ENCODE measurements around the gene STAG1.
"Not testable (repeated sequence)": the region's sequence is repeated elsewhere in the genome, so short reads cannot be mapped to it uniquely, and the experiment has no call there.

STAG1 gene

DNA sequence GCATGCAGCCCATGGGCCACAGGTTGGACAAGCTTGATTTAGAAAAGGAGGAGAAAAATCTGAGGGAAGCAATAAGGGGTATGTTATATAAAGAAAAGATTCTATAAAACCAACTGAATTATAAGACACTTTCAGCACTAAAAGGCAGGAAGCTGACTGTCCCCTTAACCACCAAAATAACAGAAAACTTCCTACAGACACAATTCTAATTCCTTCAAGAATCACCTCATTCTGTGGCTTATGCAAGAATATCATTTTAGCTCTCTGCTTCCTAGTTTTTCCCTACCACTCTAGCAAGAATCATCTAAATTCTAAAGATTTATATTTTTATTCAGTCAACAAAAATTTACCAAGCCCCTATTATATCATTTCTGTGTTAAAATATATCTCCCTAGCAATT lies 6.3 kb downstream of the STAG1 start:
- no peak for DNase-seq (ENCODE audit: low read depth in 2 of 2)

DNA sequence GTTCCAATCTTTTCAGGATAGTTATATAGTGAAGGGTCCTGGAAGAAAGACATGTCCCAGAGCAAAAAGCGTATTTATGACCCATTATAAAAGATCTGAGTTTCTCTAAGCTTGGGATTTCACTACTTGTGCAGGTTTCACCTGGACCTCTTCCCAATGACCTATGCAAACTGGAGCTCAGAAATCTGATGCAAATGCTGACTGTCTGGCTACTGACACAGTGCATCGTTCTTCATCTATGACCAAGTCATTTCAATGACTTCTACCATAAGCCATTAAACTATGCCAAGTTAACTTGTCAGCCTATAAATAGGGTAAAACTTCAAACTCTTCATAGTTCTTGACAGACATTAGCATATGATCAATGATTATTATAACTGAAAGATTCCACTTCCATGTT lies 11.1 kb downstream of the STAG1 start:
- DNase-seq (ENCODE audit: low read depth in 2 of 2), result no peak

DNA sequence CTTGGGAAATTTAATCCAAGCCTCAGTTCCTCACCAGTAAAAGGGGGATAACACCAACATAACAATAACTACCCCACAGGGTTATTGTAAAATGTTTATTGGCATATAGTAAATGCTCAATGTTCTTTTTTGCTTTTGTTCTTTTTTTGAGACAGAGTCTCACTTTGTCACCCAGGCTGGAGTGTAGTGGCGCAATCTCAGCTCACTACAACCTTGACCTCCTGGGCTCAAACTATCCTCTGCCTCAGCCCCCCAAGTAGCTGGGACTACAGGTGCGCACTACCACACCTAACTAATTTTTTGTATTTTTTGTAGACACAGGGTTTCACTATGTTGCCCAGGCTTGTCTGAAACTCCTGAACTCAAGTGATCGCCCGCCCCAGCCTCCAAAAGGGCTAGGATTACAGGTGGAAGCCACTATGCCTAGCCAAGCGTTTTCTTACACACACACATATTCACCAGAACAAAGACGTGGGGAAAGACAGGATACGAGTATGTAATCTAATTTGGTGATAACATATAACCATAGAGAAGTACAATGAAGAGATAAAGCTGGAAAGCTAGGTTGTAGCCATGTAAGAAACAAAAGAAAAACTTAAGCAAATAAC lies 11.7 kb downstream of the STAG1 start:
- no peak for DNase-seq (ENCODE audit: low read depth in 2 of 2)

DNA sequence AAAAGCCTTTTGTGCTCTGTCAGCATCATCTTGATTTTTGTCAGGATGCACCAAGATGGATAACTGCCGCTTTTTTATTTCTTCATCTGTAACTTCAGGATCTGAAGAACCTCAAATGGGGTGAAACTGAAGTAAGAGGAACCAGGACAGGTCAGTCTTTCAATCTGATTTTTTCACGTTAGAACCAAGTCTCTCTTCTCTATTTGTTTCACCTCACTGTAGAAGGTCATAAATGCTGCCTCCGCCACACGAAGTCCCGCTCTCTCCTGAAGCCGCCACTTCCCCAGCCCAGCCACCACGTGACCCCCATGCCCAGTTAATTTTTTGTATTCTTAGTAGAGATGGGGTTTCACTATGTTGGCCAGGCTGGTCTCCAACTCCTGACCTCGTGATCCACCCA lies 15.2 kb downstream of the STAG1 start:
- not testable (repeated sequence) for DNase-seq (ENCODE audit: low read depth in 2 of 2)

DNA sequence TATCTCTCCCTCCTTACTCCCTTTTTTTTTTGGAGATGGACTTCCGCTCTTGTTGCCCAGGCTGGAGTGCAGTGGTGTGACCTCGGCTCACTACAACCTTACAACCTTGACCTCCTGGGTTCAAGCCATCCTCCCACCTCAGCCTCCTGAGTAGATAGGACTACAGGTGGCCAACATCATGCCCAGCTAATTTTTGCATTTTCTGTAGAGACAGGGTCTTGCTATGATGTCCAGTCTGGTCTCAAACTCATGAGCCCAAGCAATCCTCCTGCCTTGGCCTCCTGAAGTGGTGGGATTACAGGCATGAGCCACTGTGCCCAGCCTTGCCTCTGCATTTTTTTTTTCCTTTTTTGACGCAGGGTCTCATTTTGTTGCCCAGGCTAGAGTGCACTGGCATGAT lies 17.1 kb downstream of the STAG1 start:
- no peak for DNase-seq (ENCODE audit: low read depth in 2 of 2)

DNA sequence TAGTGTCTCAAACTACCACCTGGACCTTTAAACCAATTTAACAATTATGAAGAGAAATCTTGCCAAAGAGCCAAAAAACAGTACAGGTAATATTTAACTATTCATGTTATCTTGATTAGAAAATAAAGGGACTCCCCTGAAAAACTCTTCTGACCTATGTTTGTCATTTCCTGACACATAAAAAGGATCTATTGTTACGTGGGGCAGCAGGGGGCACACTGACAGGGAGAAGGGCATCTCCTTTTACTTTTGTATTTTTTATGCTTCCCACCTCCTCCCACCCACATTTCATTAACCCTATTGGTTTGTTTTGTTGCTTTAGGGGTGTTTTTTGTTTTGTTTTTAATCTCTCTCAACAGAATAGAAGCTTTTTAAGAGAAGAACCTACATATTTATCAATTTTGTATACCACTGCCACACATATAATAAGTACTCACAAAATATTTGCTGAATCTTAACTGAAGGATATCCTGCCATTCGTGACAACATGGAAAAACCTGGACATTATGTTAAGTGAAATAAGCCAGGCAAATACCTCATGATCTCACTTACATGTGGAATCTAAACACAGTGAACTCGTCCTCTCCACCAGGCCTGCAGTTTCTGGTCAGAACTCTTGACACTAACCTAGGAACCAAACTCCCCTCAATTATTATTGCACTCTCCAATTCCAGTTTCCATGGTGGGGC lies 17.7 kb downstream of the STAG1 start:
- no peak for DNase-seq (ENCODE audit: low read depth in 2 of 2)

DNA sequence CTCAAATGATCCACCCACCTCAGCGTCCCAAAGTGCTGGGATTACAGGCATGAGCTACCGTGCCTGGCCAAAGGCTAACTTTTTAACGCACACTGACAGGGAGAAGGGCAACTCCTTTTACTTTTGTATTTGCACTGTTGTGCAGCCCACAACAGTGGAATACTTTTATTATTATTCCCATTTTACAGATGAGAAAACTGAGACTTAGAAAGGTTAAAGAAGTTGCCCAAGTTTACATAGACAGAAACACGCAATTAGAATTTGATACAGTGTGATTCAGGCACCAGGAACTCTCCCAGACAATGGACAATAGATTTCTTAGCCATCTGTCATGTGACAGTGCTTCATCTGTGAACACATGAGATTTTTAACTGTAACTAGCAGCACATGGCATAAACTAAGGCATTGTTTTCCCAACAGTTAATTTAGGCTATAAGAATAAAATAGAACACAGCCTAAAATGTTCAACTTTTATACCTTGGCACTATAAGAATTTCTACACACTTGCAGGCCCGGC lies 18.8 kb downstream of the STAG1 start:
- no peak for DNase-seq (ENCODE audit: low read depth in 2 of 2)

DNA sequence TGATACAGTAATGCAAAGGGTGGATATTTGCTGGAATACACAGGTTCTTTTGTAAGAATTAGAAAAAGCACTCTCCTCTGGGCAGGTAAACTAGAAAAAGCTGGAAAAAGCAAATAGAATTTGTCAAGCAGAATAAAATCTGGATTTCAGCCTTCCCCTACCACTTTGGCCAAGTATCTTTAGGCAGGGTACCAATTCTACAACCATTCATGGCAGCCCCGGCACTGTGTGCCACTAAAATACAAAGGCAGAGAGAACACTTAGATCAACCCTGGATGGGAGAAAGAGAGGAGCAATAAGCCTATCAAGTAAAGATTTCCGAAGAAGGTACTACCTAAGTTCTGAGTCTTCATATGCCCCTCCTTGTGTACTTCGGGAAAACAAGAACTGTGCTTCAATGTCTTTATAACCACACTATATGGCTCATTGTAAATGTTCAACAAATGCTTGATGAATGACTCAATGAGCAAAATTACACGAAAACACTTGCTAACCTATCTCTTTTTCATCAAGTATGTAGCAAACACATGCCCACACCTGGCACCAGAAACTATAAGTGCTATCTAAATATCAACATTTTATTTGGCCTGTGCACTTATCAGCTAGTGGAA lies 20.8 kb downstream of the STAG1 start:
- no peak for DNase-seq (ENCODE audit: low read depth in 2 of 2)

DNA sequence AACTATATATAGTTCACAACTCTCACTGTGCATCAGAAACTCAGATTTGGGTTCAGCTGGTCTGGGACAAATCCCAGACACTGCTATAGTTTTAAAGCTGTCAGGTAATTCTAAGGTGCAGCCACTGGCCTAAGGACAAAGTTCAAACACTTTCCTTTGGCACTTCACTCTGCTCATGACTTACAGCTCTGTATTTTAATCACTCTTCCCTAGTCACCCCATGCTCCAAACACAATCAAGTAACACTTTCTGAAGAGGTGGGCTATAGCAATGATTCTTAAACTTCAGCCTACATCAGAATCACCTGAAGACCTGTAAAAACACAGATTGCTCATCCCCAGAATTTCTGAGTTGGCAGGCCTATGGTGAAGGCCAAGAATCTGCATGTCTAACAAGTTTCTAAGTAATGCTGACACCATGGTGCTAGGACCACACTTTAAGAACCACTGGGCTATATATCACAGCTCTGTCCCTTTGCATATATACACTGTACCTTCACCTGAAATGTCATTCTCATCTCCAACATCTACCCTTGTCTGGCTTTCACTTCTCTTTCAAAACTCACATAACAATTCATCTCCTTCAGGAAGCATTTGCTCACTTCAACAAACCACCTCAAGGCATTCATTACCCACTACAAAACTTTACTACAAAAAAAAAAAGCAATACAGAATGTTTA lies 21.4 kb downstream of the STAG1 start:
- DNase-seq (ENCODE audit: low read depth in 2 of 2), result no peak

DNA sequence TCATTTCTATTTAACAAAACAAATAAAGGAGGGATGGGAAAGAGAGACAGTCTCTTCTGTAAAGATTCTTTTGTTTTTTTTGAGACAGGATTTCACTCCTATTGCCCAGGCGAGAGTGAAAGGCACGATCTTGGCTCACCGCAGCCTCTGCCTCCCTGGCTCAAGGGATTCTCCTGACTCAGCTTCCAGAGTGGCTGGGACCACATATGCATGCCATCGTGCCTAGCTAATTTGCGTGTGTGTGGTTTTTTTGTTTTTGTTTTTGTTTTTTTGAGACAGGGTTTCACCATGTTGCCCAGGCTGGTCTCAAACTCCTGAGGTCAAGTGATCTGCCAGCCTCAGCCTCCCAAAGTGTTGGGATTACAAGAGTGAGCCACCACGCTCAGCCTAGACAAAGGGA lies 23.3 kb downstream of the STAG1 start:
- DNase-seq (ENCODE audit: low read depth in 2 of 2), result no peak

DNA sequence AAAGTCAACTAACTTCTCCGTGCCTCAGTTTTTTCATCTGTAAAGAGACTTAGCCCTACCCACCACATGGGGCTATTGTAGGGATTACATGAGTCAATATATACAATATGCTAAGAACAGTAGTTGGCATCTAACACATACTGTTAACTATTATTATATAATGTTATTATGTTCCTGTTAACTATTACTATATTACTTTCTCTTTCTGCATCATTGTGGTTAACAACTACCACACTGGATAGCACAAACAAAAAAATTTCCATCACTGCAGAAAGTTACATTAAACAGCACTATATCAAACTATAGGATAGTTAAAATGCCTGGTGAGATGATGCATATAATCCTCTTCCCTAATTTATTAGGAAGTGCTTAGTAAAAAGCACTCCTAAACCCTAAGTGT lies 23.7 kb downstream of the STAG1 start:
- DNase-seq (ENCODE audit: low read depth in 2 of 2), result no peak

DNA sequence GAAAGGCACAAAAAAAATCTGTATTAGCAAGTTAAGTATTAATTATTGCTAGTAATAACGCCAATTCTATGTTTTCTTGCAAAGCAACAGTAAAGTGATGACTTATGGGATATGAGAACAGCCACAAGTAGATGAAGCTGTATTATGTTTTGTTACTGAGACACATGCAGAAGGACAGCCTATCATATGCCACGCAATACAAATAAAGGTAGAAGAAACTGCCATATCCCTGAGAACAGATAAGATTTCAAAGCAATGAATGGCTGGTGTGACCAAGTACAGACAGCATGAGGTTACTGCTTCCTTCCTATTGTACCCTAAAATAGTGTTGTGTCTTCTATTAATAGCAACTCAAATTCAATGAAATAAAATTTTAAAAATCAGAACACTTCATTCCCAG lies 26.7 kb downstream of the STAG1 start:
- no peak for DNase-seq (ENCODE audit: low read depth in 2 of 2)

DNA sequence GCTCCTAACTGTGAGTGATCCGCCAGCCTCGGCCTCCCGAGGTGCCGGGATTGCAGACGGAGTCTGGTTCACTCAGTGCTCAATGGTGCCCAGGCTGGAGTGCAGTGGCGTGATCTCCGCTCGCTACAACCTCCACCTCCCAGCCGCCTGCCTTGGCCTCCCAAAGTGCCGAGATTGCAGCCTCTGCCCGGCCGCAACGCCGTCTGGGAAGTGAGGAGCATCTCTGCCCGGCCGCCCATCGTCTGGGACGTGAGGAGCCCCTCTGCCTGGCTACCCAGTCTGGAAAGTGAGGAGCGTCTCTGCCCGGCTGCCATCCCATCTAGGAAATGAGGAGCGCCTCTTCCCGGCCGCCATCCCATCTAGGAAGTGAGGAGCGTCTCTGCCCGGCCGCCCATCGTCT lies 29.3 kb downstream of the STAG1 start:
- not testable (repeated sequence) for DNase-seq (ENCODE audit: low read depth in 2 of 2)

DNA sequence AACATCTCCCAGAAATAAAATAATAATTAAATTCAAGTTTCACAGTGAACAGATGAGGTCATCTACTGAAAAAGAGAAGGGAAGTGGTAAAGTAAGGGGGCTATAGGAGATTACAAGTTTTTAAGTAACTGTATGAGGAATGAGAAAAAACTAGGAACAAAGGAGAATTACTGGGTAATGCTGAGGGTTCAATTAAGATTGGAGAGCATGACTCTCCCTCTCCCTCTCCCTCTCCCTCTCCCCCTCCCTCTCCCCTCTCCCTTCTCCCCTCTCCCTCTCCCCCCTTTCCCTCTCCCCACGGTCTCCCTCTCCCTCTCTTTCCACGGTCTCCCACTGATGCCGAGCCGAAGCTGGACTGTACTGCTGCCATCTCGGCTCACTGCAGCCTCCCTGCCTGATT lies 29.8 kb downstream of the STAG1 start:
- DNase-seq (ENCODE audit: low read depth in 2 of 2), result not testable (repeated sequence)

DNA sequence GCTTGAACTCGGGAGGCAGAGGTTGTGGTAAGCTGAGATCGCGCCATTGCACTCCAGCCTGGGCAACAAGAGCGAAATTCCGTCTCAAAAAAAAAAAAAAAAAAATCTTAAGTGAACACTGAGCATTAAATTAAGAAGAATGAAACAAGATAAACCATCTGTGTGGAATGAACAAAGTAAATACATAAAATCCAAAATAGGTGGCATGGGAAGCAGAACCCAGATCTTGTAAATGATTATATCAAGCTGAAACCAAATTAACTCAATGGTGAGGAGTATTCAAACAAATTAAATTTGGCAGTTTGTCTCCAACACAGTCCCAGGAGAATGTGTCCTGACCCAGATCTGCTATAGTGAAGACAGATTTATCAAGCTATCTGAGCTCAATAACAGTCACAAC lies 32.1 kb downstream of the STAG1 start:
- no peak for DNase-seq (ENCODE audit: low read depth in 2 of 2)

DNA sequence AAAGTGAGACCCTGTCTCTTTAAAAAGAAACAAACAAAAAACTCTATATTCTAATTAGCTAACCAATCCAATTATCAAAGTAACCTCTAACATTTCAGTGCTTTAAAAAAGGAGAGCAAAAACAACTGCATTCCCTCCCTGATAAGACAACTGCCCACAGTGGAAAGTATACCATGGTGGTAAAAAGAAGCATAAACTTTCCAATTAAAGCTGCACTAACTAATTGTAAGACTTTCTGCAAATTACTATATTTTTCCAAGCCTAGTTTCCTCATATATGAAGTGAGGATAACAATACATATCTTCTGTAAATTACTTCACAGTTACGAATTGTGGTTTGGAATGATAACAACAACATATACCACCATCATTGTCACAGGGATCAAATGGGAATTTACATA lies 35.5 kb downstream of the STAG1 start:
- DNase-seq (ENCODE audit: low read depth in 2 of 2), result no peak

DNA sequence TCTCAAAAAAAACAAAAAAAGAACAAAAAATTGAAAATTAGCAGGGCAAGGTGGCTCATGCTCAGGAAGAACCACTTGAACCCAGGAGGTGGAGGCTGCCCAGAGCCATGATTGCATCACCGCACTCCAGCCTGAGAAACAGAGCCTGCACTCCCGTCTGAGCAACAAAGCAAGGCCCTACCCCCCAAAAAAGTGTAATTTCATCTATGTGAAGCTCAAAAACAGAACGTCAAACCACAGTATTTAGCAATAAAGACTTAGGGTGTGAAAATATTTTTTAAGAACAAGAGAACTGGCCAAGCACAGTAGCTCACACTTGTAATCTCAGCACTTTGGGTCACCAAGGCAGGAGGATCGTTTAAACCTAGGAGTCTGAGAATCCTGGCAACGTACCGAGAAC lies 38.2 kb downstream of the STAG1 start:
- DNase-seq (ENCODE audit: low read depth in 2 of 2), result no peak

DNA sequence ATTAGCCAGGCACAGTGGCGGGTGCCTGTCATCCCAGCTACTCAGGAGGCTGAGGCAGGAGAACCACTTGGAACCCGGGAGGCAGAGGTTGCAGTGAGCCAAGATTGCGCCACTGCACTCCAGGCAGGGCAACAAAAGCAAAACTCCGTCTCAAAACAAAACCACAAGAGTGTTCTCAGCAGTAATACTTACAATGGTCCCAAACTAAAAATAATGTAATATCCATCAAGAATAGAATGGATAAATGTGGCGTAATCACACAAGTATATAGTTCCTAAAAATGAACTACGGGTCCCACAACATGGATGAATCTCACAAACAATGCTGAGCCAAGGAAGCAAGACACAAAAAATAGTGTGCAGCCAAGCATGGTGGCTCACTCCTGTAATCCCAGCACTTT lies 39.2 kb downstream of the STAG1 start:
- DNase-seq (ENCODE audit: low read depth in 2 of 2), result no peak

DNA sequence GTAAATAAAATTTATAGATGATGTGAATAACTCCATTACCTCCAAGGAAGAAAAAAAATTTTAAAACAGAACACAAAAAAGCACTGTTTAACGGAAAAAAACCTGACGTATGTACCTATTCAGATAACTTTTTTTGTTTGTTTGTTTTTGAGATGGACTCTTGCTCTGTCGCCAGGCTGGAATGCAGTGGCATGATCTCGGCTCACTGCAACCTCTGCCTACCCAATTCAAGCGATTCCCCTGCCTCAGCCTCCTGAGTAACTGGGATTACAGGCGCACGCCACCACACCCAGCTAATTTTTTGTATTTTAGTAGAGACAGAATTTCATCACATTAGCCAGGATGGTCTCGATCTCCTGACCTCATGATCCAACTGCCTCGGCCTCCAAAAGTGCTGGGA lies 40.3 kb downstream of the STAG1 start:
- DNase-seq (ENCODE audit: low read depth in 2 of 2), result not testable (repeated sequence)

DNA sequence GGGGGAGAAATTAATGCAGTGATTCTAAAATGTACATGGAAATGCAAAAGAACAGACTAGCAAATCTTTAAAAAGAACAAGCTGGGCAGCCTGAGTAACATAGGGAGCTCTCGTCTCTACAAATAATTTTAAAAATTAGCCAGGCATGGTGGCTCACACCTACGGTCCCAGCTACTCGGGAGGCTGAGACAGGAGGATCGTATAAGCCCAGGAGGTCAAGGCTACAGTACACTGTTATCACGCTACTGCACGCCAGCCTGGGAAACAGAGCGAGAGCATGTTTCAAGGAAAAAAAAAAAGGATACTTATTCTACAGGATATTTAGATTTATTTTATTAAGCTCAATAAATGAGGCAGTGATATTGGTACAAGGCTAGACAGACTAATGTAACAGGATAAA lies 40.9 kb downstream of the STAG1 start:
- no peak for DNase-seq (ENCODE audit: low read depth in 2 of 2)

DNA sequence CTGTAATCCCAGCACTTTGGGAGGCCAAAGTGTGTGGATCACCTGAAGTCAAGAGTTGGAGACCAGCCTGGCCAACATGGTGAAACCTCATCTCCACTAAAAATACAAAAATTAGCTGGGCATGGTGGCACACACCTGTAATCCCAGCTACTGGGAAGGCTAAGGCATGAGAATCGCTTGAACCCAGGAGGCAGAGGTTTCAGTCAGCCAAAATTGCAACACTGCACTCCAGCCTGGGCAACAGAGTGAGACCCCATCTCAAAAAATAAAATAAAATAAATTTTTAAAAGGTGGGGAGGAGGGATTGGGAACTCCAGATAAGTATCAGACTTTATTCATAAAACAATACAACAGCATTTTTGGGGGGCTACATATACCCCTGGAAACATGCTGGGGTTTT lies 42.4 kb downstream of the STAG1 start:
- not testable (repeated sequence) for DNase-seq (ENCODE audit: low read depth in 2 of 2)

DNA sequence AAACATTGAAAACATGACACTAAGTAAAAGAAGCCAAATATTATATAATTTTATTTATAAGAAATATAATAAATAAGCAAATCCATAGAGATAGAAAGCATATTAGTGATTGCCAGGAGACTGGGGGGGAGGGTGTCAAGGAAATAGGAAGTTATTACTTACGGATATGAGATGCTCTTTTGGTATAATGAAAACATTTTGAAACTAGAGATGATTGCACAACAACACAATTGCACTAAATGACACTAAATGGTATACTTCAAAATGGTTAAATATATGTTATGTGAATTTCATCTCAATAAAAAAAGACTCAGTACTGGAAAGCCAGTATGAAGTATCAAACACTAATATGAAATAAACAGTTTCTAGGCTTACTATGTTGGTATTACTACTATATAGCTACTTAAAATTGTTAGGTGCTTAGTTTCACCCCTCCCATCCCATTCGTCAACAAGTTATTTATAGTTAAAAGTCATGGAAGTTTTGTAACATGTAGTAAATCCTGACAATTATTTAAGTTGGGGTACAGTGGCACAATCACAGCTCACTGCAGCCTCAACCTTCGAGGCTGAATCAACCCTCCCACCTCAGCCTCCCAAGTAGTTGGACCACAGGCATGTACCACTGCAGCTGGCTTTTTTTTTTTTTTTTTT lies 43.7 kb downstream of the STAG1 start:
- DNase-seq (ENCODE audit: low read depth in 2 of 2), result no peak
